C4-2B (cell line): ENCODE measurements around the gene WTIP.
"Not testable (repeated sequence)": the region's sequence is repeated elsewhere in the genome, so short reads cannot be mapped to it uniquely, and the experiment has no call there.

ENCODE experiments used
- H3K27ac ChIP-seq: fragments of 450-650 bp; 2 replicates; pipeline ENCODE4 v1.5.1; 2017
- CTCF ChIP-seq: fragments of 450-650 bp; conservative IDR thresholded peaks from 2 replicates; pipeline ENCODE4 v1.5.1; 2017; ENCODE audit warnings: mild to moderate bottlenecking
- ZFX ChIP-seq: fragments of 450-650 bp; IDR thresholded peaks from 2 replicates; pipeline ENCODE4 v1.6.1; 2017

WTIP gene

GRCh38 chr19:34457446-34457845 is 24.1 kb upstream of the WTIP start:
- TF ChIP-seq ZFX (no peak), CTCF (no peak)
- peak overlapping the region; percentile 92; the same call in 1 of the 2 replicates for H3K27ac ChIP-seq

- peak overlapping the region; percentile 92 for H3K27ac ChIP-seq
- TF ChIP-seq CTCF (no peak), ZFX (no peak)
Observed at GRCh38 chr19:34458677-34459076, 22.9 kb upstream of the WTIP start.

- H3K27ac ChIP-seq, result peak overlapping the region; percentile 92; the same call in 1 of the 2 replicates
- no peak for TF ChIP-seq CTCF
- no peak for TF ChIP-seq ZFX
Observed at GRCh38 chr19:34459614-34460013, 21.9 kb upstream of the WTIP start.

GRCh38 chr19:34461375-34462100 is 20.0 kb upstream of the WTIP start:
- no peak overlapping the region; the same call in 1 of the 2 replicates for H3K27ac ChIP-seq
- no peak for TF ChIP-seq CTCF

GRCh38 chr19:34464785-34465184 is 16.8 kb upstream of the WTIP start:
- not testable (repeated sequence) for H3K27ac ChIP-seq

- no peak for TF ChIP-seq ZFX
- no peak for TF ChIP-seq CTCF
Observed at GRCh38 chr19:34468409-34468808, 13.1 kb upstream of the WTIP start.

GRCh38 chr19:34469026-34469425 is 12.5 kb upstream of the WTIP start:
- H3K27ac ChIP-seq, result not testable (repeated sequence)

More at GRCh38 chr19:34468409-34468808, 13.1 kb upstream of the WTIP start:
- no peak overlapping the region for H3K27ac ChIP-seq

GRCh38 chr19:34471906-34472700 is 9.5 kb upstream of the WTIP start:
- H3K27ac ChIP-seq, result peak overlapping the region; percentile 86
- TF ChIP-seq ZFX, result no peak; the same call in 1 of the 2 replicates
- TF ChIP-seq CTCF, result no peak
